NCI-H146 treated with DMSO at 0.1 percent for 48 hours (cell line): Measurements from ENCODE around the gene EDEM1.
"Not testable (repeated sequence)": the region's sequence is repeated elsewhere in the genome, so short reads cannot be mapped to it uniquely, and the experiment has no call there.

Experiments used
- DNase-seq: peaks from one replicate; lab custom pipeline; 2025; ENCODE audit not compliant: unreplicated experiment; lab: John Stamatoyannopoulos, UW

The EDEM1 gene

GRCh38 chr3:5172018-5172417 is 15.5 kb upstream of the EDEM1 start:
- DNase-seq = no peak

DNA sequence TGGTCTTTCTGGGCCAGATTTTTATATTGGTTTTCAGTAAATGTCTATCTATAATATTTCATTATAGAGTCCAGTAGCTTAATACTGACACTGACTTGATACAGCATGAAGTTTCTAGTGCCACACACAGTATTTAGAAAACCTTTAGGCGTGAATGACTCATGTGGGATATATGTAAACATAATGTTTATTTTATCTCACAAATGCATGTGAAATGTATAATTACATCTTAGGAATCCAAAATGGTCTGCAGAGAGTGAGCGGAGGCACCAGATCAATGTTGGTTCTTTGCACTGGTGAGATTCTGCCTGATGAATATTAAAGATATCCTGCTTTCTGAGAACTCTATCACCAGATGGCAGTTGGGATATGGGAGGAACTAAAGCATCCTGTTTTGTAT is 8.5 kb upstream of the EDEM1 start:
- DNase-seq = not testable (repeated sequence)

DNA sequence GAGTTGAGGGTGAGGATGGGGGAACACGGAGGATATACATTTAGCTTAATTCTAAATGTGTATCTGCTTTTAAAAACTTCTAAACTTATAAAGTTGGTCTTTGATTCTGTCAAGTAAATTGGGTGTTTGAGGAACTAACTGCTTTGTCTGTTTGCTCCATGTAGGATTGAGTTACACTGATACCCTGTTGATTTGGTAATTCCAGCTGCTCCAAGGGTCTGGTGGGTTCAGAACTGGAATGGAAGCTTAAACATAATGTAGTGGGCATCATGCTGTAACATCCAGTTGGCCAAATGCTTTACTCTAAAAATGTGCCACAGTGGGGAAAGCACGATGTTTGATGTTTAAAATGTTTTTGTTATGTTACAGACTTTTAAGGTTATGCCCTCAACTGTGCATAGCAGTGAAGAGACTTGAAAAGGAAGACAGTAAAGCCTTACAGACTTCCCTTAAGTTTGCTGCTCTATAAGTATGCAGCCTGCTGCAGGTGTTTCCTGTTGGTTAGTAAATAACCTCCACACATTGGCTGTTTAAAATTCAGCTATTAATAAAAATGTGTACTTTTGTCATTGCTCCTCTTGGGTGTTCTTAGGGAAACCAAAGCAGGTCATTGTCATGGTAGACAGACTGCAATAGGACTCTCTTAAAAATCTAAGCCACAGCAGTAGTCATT is 5.9 kb upstream of the EDEM1 start:
- no peak for DNase-seq

DNA sequence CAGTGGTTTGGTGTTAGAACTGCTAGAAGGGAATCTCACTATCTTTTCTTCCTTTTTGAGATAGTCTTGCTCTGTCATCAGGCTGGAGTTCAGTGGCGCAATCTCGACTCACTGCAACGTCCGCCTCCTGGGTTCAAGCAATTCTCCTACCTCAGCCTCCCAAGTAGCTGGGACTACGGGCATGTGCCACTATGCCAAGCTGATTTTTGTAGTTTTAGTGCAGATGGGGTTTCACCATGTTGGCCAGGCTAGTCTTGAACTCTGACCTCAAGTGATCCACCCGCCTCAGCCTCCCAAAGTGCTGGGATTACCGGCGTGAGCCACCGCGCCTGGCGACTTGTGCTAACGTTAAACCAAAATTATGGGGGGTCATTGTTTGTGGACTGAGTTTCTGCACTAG is 3.8 kb upstream of the EDEM1 start:
- DNase-seq = not testable (repeated sequence)

- DNase-seq = no peak
These were observed 3.0 kb upstream of the EDEM1 start for GRCh38 chr3:5184499-5184898.

DNA sequence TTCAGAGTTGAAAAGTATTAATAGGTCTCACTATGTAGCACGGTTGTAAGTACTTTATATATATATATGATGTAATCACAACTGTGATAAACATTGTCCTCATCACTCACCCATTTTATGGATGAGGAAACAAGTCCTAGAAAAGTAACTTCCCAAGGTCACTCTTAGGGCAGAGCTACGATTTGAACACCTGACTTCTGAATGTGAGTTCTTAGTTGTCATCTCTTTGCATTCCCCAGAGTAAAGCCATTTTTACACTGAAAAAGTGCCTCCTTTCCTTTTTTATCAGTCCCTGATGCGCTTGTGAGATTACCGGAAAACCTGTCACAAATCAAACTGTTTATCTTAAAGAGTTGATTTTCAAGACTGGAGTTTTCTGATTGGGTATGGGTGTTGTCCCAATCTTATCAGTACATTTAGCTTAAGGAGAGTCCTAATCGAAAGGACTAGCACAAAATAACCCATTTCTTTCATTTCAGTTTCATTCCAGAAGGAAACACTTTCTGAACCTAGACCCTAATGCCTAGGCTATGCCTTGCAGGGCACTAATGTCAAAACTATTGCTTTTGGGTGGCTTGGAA is 2.3 kb upstream of the EDEM1 start:
- DNase-seq = no peak

GRCh38 chr3:5186089-5186857 is 1.2 kb upstream of the EDEM1 start:
- no peak for DNase-seq

DNA sequence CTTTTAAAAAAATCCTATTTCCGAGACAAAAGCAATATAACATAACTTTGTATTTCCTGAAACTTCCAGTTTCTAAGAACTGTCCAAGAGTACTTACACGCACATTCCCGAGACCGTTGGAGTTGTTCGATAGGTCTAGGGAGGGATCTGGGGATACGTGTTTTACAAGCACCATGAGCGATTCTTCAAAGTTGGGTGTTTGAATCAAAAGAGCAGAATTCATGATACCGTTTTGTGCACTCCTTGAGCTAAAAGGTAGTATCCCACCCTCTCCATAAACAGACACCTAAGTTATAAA is 700 bp upstream of the EDEM1 start:
- DNase-seq = no peak

- DNase-seq = no peak
These were observed 462 bp downstream of the EDEM1 start for GRCh38 chr3:5187920-5188418.

GRCh38 chr3:5188419-5189221 is 1.1 kb downstream of the EDEM1 start:
- DNase-seq = no peak

DNA sequence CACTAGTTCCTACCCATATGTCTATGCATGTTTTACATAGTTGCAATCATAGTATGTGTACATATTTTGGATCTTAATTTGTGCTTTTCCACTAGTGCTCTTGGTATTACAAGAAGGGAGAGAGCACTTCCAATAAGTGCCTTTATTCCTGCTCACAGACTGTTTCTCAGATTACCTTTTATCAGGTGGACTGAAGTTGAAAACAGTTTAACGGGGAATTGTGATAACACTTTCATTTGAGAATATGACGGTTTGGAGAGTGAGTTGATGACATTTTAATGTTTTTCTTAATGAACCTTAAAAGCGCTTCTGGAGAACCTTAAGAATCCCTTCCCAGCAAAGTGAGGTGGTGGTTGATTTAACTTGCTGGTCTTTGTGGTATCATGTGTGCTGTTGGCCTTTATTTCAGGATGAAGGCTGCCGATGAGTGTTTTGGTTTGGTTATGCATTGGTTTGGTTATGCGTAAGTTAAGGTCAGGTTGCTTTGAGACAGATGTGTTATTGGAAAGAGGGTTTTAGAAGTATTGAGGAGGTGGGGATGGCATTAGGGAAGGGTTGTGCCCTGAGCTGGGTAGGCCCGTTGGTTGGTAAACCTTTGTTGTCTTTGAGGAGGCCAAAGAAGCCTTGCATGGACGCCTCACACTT is 2.8 kb downstream of the EDEM1 start:
- DNase-seq = no peak

DNA sequence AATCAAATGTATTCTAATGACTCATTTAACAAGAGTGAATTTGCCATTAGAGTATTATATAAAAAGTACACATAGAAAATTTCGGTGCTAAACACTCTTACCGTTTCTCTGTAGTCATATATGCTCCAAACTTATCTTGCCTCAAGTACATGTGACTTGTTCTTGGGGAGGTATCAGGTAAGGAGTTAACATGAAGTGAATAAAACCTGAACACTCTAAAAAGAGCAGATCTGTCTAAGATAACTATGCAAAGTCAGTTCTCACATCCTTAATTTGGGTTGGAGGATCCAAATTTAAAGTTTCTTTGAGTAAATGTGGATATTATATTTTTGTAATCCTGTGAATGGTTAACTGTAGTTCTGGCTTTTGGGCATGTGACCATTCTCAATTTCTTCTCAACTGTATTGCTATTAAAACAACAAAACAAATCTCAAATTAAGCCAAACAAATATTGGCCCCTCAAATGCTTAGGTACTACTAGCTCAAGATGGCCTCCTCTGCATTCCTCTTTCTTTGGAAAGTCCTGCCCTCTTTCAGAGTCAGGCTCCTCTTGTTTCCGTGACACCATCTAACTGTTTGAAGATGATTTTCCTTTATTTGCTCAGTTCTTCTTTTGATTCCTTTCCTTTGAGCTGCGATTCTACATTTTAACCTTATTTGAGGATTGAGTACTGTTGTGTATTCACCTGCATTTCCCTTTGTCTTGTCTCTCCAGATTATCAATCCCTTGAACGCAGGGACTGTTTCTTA is 4.2 kb downstream of the EDEM1 start:
- no peak for DNase-seq

- no peak for DNase-seq
These were observed 5.3 kb downstream of the EDEM1 start for GRCh38 chr3:5192571-5193365.

DNA sequence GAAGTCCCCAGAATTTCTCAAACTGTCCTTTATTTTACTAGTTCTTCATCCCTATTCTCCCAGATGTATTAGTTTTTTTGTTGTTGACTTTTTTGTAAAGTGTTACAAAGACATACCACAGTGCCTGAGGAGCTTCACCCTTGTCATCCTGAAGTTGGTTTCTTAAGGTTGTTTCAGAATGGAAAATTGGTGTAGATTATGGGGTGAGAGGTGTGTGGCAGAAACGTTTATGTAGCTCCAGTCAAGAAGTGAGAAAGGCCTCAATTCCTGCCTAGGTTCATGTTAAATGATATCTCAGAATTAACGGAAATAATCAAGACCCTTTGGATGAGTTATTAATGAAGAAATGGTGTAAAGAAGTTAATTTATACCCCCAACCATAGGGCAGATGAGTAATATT is 6.8 kb downstream of the EDEM1 start:
- DNase-seq = no peak

GRCh38 chr3:5194801-5195509 is 7.4 kb downstream of the EDEM1 start:
- no peak for DNase-seq

GRCh38 chr3:5195605-5196004 is 8.1 kb downstream of the EDEM1 start:
- no peak for DNase-seq

- DNase-seq = no peak
These were observed 9.5 kb downstream of the EDEM1 start for GRCh38 chr3:5197022-5197421.

DNA sequence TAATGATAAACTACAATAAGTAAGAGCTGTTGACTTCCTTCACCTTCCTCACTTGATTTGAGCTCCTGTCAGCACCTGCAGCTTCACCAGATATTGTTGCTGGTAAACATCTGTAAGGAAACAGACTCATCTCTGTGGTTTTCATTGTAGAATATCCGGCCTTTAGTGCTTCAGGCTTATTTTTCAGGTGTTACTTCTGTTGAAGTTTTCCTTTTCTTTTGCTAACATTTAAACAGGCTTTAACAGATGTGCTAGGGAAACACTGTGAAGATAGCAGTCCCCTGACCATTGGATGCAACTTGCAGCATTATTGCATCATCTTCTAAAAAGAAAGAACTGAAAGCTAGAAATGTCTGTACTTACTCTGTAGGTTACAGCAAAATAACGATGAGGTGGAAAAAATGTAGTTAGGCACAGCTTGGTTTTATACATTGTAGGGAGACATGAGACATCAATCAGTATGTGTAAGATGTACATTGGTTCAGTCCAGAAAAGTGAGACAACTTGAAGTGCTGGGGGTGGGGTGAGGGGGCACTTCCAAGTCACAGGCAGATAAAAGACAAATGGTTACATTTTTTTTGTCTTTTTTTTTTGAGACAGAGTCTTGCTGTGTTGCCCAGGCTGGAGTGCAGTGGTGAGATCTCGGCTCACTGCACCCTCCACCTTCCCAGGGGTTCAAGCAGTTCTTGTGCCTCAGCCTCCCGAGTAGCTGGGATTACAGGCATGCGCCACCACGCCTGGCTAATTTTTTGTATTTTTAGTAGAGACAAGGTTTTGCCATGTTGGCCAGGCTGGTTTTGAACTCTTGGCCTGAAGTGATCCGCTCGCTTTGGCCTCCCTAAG is 10.2 kb downstream of the EDEM1 start:
- DNase-seq = no peak
